GM23338 (cell line): ENCODE data around the gene PHKG2. TPM values are rescaled to one million over a fixed set of nuclear protein-coding genes. Genes with fewer than 3 reads are reported as not detected.

Experiments used
- ATAC-seq: fragments of 200-7000 bp; cut with Tn5 transposase; 3 replicates; pipeline ENCODE4 v1.9.1; 2020
- DNase-seq: peaks from one replicate; pipeline ENCODE4 v3.0.0-alpha.2; 2015; ENCODE audit warnings: low spot score
- H2AFZ ChIP-seq: fragments of 200-600 bp; sonication (generic); 2 replicates; pipeline ENCODE4 v1.8.0; 2016; ENCODE audit warnings: antibody characterized with exemption, mild to moderate bottlenecking, moderate library complexity
- H3F3A ChIP-seq: fragments of 200-600 bp; sonication (generic); replicated peaks from 2 replicates; pipeline ENCODE4 v1.8.0; 2017; ENCODE audit warnings: antibody characterized with exemption, mixed run types, low read depth
- H3K27ac ChIP-seq: fragments of 200-600 bp; sonication (generic); 2 replicates; pipeline ENCODE4 v1.6.1; 2016; ENCODE audit warnings: low read depth
- H3K27me3 ChIP-seq: fragments of 200-600 bp; sonication (generic); 2 replicates; pipeline ENCODE4 v1.8.0; 2016; ENCODE audit warnings: mild to moderate bottlenecking, mixed run types, moderate library complexity; ENCODE audit not compliant: insufficient read depth
- H3K36me3 ChIP-seq: fragments of 200-600 bp; sonication (generic); 2 replicates; pipeline ENCODE4 v1.8.0; 2016; ENCODE audit warnings: mild to moderate bottlenecking; ENCODE audit not compliant: insufficient read depth
- H3K4me1 ChIP-seq: fragments of 200-600 bp; sonication (generic); 2 replicates; pipeline ENCODE4 v1.8.0; 2016; ENCODE audit warnings: mild to moderate bottlenecking, moderate library complexity; ENCODE audit not compliant: insufficient read depth
- H3K4me2 ChIP-seq: fragments of 200-600 bp; sonication (generic); 2 replicates; pipeline ENCODE4 v1.7.1; 2017; ENCODE audit warnings: mixed run types
- H3K4me3 ChIP-seq: fragments of 200-600 bp; sonication (generic); 2 replicates; pipeline ENCODE4 v1.6.1; 2016; ENCODE audit warnings: mixed run types
- H3K79me2 ChIP-seq: fragments of 200-600 bp; sonication (generic); replicated peaks from 2 replicates; pipeline ENCODE4 v1.8.0; 2017; ENCODE audit warnings: mild to moderate bottlenecking; ENCODE audit not compliant: insufficient read depth
- H3K9me2 ChIP-seq: fragments of 200-600 bp; sonication (generic); 2 replicates; pipeline ENCODE4 v1.8.0; 2017; ENCODE audit not compliant: insufficient read depth
- H4K20me1 ChIP-seq: fragments of 200-600 bp; sonication (generic); replicated peaks from 2 replicates; pipeline ENCODE4 v1.8.0; 2017; ENCODE audit warnings: mild to moderate bottlenecking; ENCODE audit not compliant: insufficient read depth
- H3K27ac Mint-ChIP-seq: 2 replicates; pipeline ENCODE4 v1.8.0; 2020; ENCODE audit warnings: inconsistent platforms, mild to moderate bottlenecking, moderate library complexity, mixed read lengths
- H3K27me3 Mint-ChIP-seq: 3 replicates; pipeline ENCODE4 v1.8.0; 2022; ENCODE audit warnings: low read depth, mild to moderate bottlenecking, moderate library complexity, mixed read lengths, inconsistent platforms; ENCODE audit not compliant: insufficient read depth, poor library complexity
- H3K36me3 Mint-ChIP-seq: 3 replicates; pipeline ENCODE4 v1.8.0; 2021; ENCODE audit warnings: low read depth, mild to moderate bottlenecking, inconsistent platforms, moderate library complexity, mixed read lengths
- H3K4me1 Mint-ChIP-seq: 3 replicates; pipeline ENCODE4 v1.8.0; 2020; ENCODE audit warnings: mild to moderate bottlenecking, inconsistent platforms, mixed read lengths
- H3K4me3 Mint-ChIP-seq: 3 replicates; pipeline ENCODE4 v1.8.0; 2021; ENCODE audit warnings: moderate library complexity, mild to moderate bottlenecking, inconsistent platforms, mixed read lengths
- H3K9me3 Mint-ChIP-seq: 3 replicates; pipeline ENCODE4 v1.8.0; 2020; ENCODE audit warnings: moderate library complexity, mild to moderate bottlenecking, inconsistent platforms, mixed read lengths
- CREB1 ChIP-seq: fragments of 250-450 bp; sonication (Bioruptor Pico); IDR thresholded peaks from 2 replicates; pipeline ENCODE4 v1.5.0; 2020; ENCODE audit warnings: low read depth, mild to moderate bottlenecking, moderate library complexity
- CTCF ChIP-seq, 2 experiments: fragments of 200-600 bp in 1 of 2; sonication (generic) in 1 of 2; conservative IDR thresholded peaks; 2 replicates each; pipeline versions ENCODE4 v1.5.1 to v1.6.1; 2016 to 2017; ENCODE audit warnings: antibody characterized with exemption in 2 of 2, low read depth in 2 of 2, mild to moderate bottlenecking in 2 of 2, moderate library complexity in 1 of 2
- ETS1 ChIP-seq: IDR thresholded peaks from 2 replicates; pipeline ENCODE4 v1.6.1; 2016; ENCODE audit warnings: antibody characterized with exemption
- EZH2 ChIP-seq: fragments of 200-600 bp; sonication (generic); IDR thresholded peaks from one replicate; pipeline ENCODE4 v1.8.0; 2017; ENCODE audit warnings: antibody characterized with exemption, mild to moderate bottlenecking, low read depth; ENCODE audit not compliant: unreplicated experiment
- EZH2phosphoT487 ChIP-seq: fragments of 200-600 bp; sonication (generic); IDR thresholded peaks from one replicate; pipeline ENCODE4 v1.8.1; 2018; ENCODE audit warnings: antibody characterized with exemption; ENCODE audit not compliant: unreplicated experiment
- JUNB ChIP-seq: IDR thresholded peaks from one replicate; pipeline ENCODE4 v1.6.1; 2016; ENCODE audit warnings: antibody characterized with exemption; ENCODE audit not compliant: unreplicated experiment
- NANOG ChIP-seq: IDR thresholded peaks from 2 replicates; pipeline ENCODE4 v1.6.1; 2016; ENCODE audit warnings: antibody characterized with exemption, borderline replicate concordance
- POLR2AphosphoS5 ChIP-seq: IDR thresholded peaks from 2 replicates; pipeline ENCODE4 v1.6.1; 2016; ENCODE audit warnings: antibody characterized with exemption, low read depth
- STAT1 ChIP-seq: IDR thresholded peaks from one replicate; pipeline ENCODE4 v1.6.1; 2016; ENCODE audit warnings: antibody characterized with exemption; ENCODE audit not compliant: unreplicated experiment
- ZNF114 ChIP-seq: fragments of 250-450 bp; sonication (Bioruptor Pico); IDR thresholded peaks from 2 replicates; pipeline ENCODE4 v1.5.0; 2020; ENCODE audit warnings: mild to moderate bottlenecking, moderate library complexity
- ZNF331 ChIP-seq: fragments of 250-450 bp; sonication (Bioruptor Pico); IDR thresholded peaks from 2 replicates; pipeline ENCODE4 v1.5.0; 2020; ENCODE audit warnings: low read depth, mild to moderate bottlenecking, moderate library complexity
- ZNF462 ChIP-seq: fragments of 250-450 bp; sonication (Bioruptor Pico); IDR thresholded peaks from 2 replicates; pipeline ENCODE4 v1.5.0; 2020; ENCODE audit warnings: mild to moderate bottlenecking, moderate library complexity
- polyA plus RNA-seq: library from polyadenylated mRNA; unstranded; fragments of >200 nt; fragmentation: Nextera tagmentation; extraction: Ambion mirVana; gene quantifications from 2 replicates; pipeline ENCODE4 v1.2.1, GENCODE V29; 2016
- total RNA-seq: library from RNA; depleted of rRNA; stranded (reverse); fragments of >200 nt; shearing (Covaris generic); gene quantifications from 2 replicates; pipeline ENCODE4 v1.2.3, GENCODE V29; 2014
- TF ChIP-seq, protein P1 (sequence below): IDR thresholded peaks from one replicate; pipeline ENCODE4 v1.6.1; 2018; ENCODE audit warnings: antibody characterized with exemption; ENCODE audit not compliant: unreplicated experiment

PHKG2 gene
- total and polyA plus RNA-seq, 2 experiments from 2014 or later = 26.9 to 27.0 TPM

GRCh38 chr16:30764086-30764485 lies 15.9 kb downstream of the PHKG2 start:
- peaks cover 24% of the 10 kb centered on the region for H3K79me2 ChIP-seq
- no peaks in the 10 kb centered on the region for H3K27me3 ChIP-seq
- peaks cover 6% of the 10 kb centered on the region; the same call in 1 of the 2 replicates for H3K4me1 ChIP-seq
- H3K4me2 ChIP-seq = no peak overlapping the region
- no peak overlapping the region for H3K4me3 ChIP-seq
- H3K36me3 ChIP-seq = peaks cover 44% of the 10 kb centered on the region
- H3K27ac ChIP-seq = no peak overlapping the region
- peaks cover 16% of the 10 kb centered on the region for H3K4me1 Mint-ChIP-seq
- ATAC-seq (no peak), DNase-seq (no peak)
- peaks cover 25% of the 10 kb centered on the region for H3K27me3 Mint-ChIP-seq
- peaks cover 32% of the 10 kb centered on the region for H4K20me1 ChIP-seq
- H3K9me3 Mint-ChIP-seq = no peaks in the 10 kb centered on the region; the same call in 2 of the 3 replicates
- no peak overlapping the region for H3K27ac Mint-ChIP-seq
- 0 out of 2 replicates have a peak, but pooled peaks cover 7% of the 10 kb centered on the region for H3F3A ChIP-seq
- no peak overlapping the region for H2AFZ ChIP-seq
- H3K36me3 Mint-ChIP-seq = peaks cover 66% of the 10 kb centered on the region
- H3K9me2 ChIP-seq = no peaks in the 10 kb centered on the region
- H3K4me3 Mint-ChIP-seq = 0 out of 3 replicates have a peak overlapping the region, but pooled peaks have one; percentile 95
- TF ChIP-seq CREB1 (no peak), ZNF331 (CRISPR knock-in tag) (no peak), NANOG (no peak), CTCF (conservative IDR thresholded peaks at IDR 0.05; ENCODE audit: low read depth in 2 of 2) (no peak), ZNF462 (no peak), POLR2AphosphoS5 (no peak), EZH2phosphoT487 (no peak), EZH2 (no peak), STAT1 (no peak), ZNF114 (CRISPR knock-in tag) (no peak), ETS1 (no peak), JUNB (no peak)
- TF ChIP-seq, protein P1, sequence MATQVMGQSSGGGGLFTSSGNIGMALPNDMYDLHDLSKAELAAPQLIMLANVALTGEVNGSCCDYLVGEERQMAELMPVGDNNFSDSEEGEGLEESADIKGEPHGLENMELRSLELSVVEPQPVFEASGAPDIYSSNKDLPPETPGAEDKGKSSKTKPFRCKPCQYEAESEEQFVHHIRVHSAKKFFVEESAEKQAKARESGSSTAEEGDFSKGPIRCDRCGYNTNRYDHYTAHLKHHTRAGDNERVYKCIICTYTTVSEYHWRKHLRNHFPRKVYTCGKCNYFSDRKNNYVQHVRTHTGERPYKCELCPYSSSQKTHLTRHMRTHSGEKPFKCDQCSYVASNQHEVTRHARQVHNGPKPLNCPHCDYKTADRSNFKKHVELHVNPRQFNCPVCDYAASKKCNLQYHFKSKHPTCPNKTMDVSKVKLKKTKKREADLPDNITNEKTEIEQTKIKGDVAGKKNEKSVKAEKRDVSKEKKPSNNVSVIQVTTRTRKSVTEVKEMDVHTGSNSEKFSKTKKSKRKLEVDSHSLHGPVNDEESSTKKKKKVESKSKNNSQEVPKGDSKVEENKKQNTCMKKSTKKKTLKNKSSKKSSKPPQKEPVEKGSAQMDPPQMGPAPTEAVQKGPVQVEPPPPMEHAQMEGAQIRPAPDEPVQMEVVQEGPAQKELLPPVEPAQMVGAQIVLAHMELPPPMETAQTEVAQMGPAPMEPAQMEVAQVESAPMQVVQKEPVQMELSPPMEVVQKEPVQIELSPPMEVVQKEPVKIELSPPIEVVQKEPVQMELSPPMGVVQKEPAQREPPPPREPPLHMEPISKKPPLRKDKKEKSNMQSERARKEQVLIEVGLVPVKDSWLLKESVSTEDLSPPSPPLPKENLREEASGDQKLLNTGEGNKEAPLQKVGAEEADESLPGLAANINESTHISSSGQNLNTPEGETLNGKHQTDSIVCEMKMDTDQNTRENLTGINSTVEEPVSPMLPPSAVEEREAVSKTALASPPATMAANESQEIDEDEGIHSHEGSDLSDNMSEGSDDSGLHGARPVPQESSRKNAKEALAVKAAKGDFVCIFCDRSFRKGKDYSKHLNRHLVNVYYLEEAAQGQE = no peak
